ENCODE results near the gene CENPP.

DNA sequence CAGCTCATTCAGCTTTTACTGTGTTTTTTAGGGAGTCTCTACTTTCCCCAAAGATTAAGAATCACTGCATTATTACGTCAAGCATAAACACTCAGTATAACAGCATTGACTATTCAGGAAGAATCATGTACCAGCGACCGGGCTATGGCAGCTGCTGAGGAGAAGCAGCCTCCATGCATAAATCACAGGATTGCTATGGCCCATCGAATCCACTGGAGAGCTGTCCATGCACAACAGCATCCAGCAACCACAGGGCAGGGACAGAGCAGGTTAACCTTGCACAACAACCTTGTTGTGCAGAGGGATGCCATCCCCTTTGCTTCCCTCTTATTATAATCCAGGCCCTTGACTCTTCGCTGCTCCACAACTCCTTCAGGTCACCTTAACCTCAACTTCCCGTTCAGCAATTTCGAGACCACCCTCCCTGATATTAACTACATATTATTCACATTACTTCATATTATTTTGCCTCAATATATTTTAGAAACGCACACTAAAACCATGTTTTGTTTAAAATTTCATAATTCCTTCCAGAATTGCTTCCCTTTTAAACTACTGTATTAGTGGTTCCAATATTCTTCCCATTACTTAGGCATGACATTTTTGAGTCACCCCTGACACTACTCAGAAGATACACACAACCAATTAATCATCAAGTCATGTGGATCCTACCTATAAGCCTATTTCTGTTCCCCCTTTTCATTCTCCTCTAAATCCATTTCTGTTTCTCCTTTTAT lies 33.2 kb upstream of the CENPP start:
- TF ChIP-seq, protein P1, sequence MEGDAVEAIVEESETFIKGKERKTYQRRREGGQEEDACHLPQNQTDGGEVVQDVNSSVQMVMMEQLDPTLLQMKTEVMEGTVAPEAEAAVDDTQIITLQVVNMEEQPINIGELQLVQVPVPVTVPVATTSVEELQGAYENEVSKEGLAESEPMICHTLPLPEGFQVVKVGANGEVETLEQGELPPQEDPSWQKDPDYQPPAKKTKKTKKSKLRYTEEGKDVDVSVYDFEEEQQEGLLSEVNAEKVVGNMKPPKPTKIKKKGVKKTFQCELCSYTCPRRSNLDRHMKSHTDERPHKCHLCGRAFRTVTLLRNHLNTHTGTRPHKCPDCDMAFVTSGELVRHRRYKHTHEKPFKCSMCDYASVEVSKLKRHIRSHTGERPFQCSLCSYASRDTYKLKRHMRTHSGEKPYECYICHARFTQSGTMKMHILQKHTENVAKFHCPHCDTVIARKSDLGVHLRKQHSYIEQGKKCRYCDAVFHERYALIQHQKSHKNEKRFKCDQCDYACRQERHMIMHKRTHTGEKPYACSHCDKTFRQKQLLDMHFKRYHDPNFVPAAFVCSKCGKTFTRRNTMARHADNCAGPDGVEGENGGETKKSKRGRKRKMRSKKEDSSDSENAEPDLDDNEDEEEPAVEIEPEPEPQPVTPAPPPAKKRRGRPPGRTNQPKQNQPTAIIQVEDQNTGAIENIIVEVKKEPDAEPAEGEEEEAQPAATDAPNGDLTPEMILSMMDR (conservative IDR thresholded peaks at IDR 0.05 in 1 of 2, IDR thresholded peaks at IDR 0.05 in 1 of 2; ENCODE audit: extremely low read depth in 1 of 2, insufficient read depth in 1 of 2, low read depth in 1 of 2, low read length in 2 of 2) = no peak
- no peak for TF ChIP-seq EZH2 (IDR thresholded peaks at IDR 0.05; ENCODE audit: borderline replicate concordance, low read length)
